K562 (cell line): ENCODE results near the gene USP49. TPM values are rescaled to one million over a fixed set of nuclear protein-coding genes. Genes with fewer than 3 reads are reported as not detected.

Experiments
- ZNF121 ChIP-seq: sonication (generic); formaldehyde crosslinking; conservative IDR thresholded peaks from 2 replicates; pipeline ENCODE4 v1.8.0; 2022; ENCODE audit warnings: missing genetic modification reagents
- polyA plus RNA-seq, 8 experiments: library from polyadenylated mRNA; depleted of rRNA in 4 of 8; stranded (reverse) in 5 of 8; unstranded in 3 of 8; fragments of >200 nt; fragmentation: Nextera tagmentation in 2 of 8; fragmentation: Illumina TruSeq in 1 of 8; extraction: Ambion mirVana in 2 of 8; extraction: Trizol in 1 of 8; gene quantifications; 2 replicates each; pipeline versions ENCODE4 v1.2.1 to v1.2.3, GENCODE V29; 2011 to 2014; ENCODE audit warnings: inconsistent platforms in 1 of 8, missing spikeins in 1 of 8
- total RNA-seq, 7 experiments: library from RNA; depleted of rRNA in 6 of 7; stranded (reverse); fragments of >200 nt in 6 of 7; fragmentation: Illumina TruSeq in 2 of 7; extraction: Trizol in 2 of 7; gene quantifications; 2 replicates each; pipeline versions ENCODE4 v1.2.1 to v1.2.3, GENCODE V29; 2011 to 2021; ENCODE audit warnings: low replicate concordance in 1 of 7
- TF ChIP-seq, protein P1 (sequence below): sonication (generic); formaldehyde crosslinking; IDR thresholded peaks from 2 replicates; pipeline ENCODE4 v1.8.0; 2023; ENCODE audit warnings: missing genetic modification reagents, mild to moderate bottlenecking, borderline replicate concordance
- TF ChIP-seq, protein P2 (sequence below): fragments of 450-650 bp; IDR thresholded peaks from 2 replicates; pipeline ENCODE4 v1.6.1; 2016; ENCODE audit warnings: mild to moderate bottlenecking, moderate library complexity
- TF ChIP-seq, protein P3 (sequence below): fragments of 250-450 bp; sonication (Bioruptor Pico); IDR thresholded peaks from 2 replicates; pipeline ENCODE4 v1.5.0; 2022; ENCODE audit warnings: mild to moderate bottlenecking

The USP49 gene
- total and polyA plus RNA-seq, 9 of the 15 experiments (the other 6 are each of a cell fraction or from before 2014, with no cell fraction given), result 1.0 to 9.9 (median 6.5) TPM

DNA sequence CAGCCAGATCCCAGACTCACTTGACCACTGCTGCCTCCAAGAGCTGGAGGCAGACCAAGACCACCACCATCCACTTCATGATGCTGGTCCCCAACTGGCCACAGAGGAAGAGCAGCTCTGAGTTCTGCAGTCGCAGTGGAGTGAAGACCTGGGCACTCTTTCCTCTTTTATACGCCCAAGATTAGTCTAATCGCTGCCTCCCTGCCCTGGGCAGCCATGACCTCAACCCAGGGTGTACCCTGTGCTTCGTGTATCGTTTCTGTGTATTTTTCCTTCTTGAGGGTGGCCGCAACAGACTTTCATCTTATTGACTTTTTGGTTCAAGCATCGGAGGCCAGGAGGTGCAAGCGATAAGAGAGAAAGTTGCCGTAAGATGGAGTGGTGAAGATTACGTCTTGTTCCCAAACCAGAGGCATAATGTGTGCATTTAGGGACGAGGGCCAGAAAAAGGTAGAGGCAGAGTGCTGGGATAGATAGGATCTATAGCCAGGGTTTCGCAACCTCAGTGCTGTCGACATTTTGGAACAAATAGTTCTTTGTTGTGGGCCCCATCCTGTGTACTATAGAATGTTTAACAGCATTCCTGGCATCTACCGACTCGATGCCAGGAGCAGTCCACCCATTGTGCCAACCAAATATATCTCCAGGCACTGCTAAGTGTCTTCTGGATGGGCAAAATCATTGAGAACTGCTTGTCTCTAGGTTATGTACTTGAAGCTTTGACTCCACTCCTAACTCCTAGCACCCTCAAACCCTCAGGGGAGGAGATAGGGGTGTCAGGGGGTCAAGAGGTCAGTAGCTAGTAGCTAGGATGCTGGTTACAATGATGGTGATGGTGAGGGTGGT is 147.7 kb downstream of the USP49 start, which contains the start of gene PGC (continued):
- TF ChIP-seq, protein P1, sequence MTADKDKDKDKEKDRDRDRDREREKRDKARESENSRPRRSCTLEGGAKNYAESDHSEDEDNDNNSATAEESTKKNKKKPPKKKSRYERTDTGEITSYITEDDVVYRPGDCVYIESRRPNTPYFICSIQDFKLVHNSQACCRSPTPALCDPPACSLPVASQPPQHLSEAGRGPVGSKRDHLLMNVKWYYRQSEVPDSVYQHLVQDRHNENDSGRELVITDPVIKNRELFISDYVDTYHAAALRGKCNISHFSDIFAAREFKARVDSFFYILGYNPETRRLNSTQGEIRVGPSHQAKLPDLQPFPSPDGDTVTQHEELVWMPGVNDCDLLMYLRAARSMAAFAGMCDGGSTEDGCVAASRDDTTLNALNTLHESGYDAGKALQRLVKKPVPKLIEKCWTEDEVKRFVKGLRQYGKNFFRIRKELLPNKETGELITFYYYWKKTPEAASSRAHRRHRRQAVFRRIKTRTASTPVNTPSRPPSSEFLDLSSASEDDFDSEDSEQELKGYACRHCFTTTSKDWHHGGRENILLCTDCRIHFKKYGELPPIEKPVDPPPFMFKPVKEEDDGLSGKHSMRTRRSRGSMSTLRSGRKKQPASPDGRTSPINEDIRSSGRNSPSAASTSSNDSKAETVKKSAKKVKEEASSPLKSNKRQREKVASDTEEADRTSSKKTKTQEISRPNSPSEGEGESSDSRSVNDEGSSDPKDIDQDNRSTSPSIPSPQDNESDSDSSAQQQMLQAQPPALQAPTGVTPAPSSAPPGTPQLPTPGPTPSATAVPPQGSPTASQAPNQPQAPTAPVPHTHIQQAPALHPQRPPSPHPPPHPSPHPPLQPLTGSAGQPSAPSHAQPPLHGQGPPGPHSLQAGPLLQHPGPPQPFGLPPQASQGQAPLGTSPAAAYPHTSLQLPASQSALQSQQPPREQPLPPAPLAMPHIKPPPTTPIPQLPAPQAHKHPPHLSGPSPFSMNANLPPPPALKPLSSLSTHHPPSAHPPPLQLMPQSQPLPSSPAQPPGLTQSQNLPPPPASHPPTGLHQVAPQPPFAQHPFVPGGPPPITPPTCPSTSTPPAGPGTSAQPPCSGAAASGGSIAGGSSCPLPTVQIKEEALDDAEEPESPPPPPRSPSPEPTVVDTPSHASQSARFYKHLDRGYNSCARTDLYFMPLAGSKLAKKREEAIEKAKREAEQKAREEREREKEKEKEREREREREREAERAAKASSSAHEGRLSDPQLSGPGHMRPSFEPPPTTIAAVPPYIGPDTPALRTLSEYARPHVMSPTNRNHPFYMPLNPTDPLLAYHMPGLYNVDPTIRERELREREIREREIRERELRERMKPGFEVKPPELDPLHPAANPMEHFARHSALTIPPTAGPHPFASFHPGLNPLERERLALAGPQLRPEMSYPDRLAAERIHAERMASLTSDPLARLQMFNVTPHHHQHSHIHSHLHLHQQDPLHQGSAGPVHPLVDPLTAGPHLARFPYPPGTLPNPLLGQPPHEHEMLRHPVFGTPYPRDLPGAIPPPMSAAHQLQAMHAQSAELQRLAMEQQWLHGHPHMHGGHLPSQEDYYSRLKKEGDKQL (CRISPR knock-in tag), result no peak
- TF ChIP-seq, protein P2, sequence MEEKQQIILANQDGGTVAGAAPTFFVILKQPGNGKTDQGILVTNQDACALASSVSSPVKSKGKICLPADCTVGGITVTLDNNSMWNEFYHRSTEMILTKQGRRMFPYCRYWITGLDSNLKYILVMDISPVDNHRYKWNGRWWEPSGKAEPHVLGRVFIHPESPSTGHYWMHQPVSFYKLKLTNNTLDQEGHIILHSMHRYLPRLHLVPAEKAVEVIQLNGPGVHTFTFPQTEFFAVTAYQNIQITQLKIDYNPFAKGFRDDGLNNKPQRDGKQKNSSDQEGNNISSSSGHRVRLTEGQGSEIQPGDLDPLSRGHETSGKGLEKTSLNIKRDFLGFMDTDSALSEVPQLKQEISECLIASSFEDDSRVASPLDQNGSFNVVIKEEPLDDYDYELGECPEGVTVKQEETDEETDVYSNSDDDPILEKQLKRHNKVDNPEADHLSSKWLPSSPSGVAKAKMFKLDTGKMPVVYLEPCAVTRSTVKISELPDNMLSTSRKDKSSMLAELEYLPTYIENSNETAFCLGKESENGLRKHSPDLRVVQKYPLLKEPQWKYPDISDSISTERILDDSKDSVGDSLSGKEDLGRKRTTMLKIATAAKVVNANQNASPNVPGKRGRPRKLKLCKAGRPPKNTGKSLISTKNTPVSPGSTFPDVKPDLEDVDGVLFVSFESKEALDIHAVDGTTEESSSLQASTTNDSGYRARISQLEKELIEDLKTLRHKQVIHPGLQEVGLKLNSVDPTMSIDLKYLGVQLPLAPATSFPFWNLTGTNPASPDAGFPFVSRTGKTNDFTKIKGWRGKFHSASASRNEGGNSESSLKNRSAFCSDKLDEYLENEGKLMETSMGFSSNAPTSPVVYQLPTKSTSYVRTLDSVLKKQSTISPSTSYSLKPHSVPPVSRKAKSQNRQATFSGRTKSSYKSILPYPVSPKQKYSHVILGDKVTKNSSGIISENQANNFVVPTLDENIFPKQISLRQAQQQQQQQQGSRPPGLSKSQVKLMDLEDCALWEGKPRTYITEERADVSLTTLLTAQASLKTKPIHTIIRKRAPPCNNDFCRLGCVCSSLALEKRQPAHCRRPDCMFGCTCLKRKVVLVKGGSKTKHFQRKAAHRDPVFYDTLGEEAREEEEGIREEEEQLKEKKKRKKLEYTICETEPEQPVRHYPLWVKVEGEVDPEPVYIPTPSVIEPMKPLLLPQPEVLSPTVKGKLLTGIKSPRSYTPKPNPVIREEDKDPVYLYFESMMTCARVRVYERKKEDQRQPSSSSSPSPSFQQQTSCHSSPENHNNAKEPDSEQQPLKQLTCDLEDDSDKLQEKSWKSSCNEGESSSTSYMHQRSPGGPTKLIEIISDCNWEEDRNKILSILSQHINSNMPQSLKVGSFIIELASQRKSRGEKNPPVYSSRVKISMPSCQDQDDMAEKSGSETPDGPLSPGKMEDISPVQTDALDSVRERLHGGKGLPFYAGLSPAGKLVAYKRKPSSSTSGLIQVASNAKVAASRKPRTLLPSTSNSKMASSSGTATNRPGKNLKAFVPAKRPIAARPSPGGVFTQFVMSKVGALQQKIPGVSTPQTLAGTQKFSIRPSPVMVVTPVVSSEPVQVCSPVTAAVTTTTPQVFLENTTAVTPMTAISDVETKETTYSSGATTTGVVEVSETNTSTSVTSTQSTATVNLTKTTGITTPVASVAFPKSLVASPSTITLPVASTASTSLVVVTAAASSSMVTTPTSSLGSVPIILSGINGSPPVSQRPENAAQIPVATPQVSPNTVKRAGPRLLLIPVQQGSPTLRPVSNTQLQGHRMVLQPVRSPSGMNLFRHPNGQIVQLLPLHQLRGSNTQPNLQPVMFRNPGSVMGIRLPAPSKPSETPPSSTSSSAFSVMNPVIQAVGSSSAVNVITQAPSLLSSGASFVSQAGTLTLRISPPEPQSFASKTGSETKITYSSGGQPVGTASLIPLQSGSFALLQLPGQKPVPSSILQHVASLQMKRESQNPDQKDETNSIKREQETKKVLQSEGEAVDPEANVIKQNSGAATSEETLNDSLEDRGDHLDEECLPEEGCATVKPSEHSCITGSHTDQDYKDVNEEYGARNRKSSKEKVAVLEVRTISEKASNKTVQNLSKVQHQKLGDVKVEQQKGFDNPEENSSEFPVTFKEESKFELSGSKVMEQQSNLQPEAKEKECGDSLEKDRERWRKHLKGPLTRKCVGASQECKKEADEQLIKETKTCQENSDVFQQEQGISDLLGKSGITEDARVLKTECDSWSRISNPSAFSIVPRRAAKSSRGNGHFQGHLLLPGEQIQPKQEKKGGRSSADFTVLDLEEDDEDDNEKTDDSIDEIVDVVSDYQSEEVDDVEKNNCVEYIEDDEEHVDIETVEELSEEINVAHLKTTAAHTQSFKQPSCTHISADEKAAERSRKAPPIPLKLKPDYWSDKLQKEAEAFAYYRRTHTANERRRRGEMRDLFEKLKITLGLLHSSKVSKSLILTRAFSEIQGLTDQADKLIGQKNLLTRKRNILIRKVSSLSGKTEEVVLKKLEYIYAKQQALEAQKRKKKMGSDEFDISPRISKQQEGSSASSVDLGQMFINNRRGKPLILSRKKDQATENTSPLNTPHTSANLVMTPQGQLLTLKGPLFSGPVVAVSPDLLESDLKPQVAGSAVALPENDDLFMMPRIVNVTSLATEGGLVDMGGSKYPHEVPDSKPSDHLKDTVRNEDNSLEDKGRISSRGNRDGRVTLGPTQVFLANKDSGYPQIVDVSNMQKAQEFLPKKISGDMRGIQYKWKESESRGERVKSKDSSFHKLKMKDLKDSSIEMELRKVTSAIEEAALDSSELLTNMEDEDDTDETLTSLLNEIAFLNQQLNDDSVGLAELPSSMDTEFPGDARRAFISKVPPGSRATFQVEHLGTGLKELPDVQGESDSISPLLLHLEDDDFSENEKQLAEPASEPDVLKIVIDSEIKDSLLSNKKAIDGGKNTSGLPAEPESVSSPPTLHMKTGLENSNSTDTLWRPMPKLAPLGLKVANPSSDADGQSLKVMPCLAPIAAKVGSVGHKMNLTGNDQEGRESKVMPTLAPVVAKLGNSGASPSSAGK, result no peak
- TF ChIP-seq ZNF121 (CRISPR knock-in tag), result no peak
- TF ChIP-seq, protein P3, sequence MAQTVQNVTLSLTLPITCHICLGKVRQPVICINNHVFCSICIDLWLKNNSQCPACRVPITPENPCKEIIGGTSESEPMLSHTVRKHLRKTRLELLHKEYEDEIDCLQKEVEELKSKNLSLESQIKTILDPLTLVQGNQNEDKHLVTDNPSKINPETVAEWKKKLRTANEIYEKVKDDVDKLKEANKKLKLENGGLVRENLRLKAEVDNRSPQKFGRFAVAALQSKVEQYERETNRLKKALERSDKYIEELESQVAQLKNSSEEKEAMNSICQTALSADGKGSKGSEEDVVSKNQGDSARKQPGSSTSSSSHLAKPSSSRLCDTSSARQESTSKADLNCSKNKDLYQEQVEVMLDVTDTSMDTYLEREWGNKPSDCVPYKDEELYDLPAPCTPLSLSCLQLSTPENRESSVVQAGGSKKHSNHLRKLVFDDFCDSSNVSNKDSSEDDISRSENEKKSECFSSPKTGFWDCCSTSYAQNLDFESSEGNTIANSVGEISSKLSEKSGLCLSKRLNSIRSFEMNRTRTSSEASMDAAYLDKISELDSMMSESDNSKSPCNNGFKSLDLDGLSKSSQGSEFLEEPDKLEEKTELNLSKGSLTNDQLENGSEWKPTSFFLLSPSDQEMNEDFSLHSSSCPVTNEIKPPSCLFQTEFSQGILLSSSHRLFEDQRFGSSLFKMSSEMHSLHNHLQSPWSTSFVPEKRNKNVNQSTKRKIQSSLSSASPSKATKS (CRISPR knock-in tag), result no peak
